CD4-positive, alpha-beta T cell treated with Interleukin-15 for 1 hour (primary cell): ENCODE data around the gene LUZP1.
A peak's percentile ranks its signal among the peaks of the same experiment; 100 is the strongest.

ENCODE experiments used
- DNase-seq: peaks from one replicate; pipeline ENCODE4 v3.0.0-alpha.2; 2020

LUZP1 gene

DNA sequence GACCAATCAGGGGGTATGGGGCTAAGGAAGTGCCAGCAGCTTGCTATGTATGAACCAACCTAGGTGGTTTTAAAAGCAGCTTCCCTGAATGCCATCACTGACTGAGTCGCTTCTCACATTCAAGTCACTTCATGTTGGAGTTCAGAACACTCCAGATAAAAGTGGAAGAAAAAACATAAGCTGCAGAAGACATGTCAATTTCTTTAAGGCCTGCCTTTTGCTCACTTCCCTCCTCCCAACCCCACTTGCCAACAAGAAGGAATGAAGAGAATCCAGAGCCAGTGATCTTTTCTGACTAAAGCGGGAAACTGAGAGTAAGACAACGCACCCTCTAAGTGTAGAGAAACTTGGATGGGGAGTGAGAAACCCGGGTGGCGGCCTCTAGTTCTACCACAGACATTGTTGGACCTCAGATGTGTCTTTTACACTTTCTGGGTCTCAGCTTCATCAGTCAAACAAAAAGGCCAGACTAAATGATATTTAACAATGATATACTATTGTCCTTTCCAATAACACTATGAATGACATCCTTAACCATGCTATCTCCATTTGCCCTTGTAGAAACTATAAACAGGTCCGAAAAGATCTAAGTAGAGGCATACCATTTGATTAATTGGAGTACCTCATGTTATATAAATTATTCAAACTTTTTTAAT, 54.1 kb downstream of the LUZP1 start:
- no peak for DNase-seq

- no peak for DNase-seq
Measured at GRCh38 chr1:23111600-23112535, 56.8 kb downstream of the LUZP1 start.

DNA sequence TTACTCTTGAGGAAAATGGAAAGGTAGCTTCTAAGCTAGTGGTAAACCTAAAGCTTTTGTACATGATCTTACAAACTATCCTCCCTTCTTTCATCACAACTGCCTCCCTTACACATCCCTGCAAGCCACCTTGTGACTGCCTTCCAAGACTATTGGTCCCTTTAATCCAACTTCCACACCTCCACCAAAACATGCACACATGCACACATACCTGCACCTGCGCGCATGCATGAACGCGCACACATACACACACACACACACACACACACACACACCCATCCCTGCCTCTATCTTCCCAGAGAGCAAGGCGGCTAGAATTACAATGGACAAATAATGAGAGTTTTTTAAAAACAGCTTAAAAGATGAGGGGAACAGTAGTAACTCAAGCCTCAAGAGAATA, 58.3 kb downstream of the LUZP1 start:
- DNase-seq = no peak

DNA sequence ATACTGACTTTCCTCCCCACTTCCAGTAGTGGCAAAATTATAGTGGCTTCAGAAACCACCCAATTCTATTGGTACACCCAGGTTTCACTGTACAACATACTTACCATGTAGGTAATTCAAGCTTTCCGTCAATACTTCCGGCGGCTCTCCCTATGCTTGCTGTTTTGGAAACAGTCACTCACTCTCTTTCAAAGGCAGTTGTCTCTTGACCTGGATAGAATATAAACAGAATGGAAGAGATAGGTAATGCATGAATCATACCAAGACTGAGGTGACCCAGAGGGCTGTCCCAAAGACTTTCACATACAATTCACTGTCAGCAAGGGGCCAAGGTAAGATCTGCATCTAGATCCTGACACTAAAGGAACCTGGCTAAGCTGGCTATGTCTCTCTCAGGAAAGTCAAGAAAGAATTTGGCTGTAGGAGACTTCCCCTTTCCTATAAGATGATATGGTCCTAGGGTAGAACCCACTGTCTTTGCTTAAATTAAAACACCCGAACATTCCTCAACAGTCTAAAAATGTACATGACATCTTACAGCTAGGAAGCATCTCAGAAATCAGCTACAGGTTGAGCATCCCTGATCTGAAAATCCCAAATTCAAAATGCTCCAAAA, 59.6 kb downstream of the LUZP1 start:
- no peak for DNase-seq

DNA sequence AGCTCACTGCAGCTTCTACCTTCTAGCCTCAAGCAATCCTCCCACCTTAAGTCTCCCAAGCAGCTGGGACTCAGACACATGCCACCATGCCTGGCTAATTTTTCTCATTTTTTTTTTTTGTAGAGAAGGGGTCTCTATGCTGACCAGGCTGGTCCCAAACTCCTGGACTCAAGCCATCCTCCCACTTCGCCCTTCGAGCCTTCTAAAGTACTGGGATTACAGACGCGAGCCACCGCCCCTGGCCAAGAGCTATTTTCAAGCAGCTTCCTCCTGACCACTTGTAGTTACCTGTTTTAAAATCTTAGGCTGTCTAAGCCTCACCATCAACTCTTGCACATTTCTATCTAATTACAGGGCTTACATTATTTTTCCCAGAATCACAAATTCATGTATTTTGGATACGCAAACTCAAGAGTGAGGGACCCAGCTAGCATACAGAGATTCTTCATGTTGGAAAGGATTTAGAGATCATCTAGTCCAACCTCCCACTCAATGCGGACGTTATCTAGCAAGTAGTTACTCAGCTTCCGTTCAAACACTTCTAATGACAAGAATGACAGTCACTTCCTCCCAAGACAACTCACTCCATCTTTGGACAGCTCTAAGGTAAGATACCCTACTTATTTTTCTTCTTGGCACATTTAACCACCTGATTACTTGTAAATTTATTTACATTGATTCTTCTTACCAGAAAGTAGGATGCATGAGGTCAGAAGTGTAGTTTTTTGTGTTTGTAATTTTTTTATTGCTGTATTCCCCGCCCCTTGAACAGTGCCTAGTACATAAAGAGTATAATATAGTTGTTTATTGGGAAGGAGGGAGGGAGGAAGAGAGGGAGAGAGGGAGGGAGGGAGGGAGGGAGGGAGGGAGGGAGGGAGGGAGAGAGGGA, 65.4 kb downstream of the LUZP1 start:
- no peak for DNase-seq

DNA sequence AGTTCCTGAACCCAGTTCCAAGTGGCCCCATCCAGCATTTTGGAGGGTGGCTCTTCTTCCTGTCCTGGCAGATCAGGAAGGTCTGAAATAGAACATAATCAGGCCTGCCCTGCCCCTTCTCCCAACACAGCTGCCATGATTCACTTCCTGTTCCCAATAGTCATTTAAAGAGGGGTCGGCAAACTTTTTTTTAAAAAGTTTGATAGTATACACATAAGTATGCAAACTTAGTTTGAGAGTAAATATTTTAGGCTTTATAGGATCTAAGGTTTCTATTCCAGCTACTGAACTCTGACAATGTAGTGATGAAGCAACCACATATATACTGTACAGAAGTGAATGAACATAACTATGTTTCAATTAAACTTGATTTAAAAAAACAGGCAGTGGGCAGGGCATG, 66.4 kb downstream of the LUZP1 start:
- no peak for DNase-seq

GRCh38 chr1:23101887-23102286, 66.8 kb downstream of the LUZP1 start:
- DNase-seq = no peak

GRCh38 chr1:23101101-23101827, 67.4 kb downstream of the LUZP1 start:
- no peak for DNase-seq

DNA sequence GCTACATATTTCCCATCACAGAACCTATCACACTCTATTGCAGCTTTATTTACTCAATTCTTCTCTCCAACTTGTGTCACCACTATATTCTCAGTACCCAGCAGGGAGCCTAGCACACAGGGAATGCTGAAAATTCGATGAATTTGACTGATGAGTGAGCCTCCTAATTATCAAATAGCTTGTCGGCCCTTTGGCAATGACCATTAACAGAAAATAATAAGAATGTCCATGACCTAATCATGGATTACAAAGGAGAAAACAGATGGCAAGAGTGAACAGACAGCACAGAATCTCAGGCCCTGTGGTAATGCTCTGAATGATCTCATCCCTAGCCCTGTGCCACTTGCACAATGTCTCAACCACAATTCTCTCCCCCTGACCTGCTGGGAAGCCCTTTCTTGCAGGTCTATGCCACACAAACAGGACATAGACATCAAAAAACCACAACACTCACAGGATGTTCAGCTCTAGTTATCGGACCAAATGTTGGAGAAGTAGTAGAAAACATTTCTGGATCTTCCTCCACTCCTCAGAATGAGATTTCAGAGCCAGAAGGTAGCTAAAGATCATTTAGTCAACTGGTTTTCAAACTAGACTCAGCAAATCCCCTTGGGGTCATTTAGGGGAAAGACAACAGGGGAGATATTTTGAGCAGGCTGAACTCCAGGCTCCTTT, 68.4 kb downstream of the LUZP1 start:
- DNase-seq = peak; percentile 52

DNA sequence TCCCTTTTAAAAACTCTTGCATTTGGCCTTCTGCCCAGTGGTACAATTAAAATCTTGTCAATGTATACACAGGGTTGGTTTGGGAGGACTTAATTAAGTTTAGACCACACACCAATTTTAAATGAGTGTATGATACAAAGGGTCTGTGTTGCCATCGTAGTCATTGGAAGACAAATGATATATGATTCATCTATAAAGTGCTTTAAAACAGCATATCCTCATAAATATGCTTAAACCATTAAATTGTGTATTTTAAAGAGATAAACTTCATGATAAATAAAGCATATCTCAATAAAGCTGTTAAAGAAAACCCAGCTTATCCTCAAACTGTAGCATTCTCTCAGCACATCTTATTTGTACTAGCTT, 69.5 kb downstream of the LUZP1 start:
- DNase-seq = no peak

DNA sequence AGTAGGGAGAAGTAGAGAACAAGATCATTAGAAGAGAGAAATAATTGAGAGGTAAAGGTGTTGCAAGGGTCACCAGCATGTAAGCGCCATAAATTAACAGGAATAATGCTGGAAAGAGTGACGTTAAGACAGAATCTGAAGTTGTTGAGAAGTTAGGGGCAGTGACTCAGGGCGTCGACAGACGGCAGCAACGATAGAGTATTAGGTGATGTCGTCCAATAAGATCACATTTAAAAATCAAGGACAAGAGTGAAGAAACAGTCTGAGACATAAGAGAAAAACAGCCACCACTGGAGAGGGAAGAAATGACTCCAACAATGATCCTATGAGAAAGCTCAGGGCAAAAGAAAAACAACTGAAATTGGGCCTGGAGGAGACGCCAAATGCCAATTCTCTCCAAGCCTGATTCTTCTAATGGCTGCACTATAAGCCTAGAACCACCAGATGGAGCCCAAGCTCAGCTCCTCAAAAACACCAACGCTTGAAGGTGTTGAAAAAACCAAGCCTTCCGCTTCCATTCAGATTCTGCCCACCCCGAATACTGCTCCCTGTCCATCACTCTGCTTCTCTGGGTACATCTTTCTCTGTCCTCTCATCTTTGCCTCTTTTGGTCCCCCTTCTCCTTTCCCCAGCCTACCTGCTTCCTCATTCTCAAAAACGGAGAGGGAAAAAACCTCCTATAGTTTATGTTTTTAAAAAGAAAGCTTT, 70.0 kb downstream of the LUZP1 start:
- DNase-seq = peak; percentile 63

DNA sequence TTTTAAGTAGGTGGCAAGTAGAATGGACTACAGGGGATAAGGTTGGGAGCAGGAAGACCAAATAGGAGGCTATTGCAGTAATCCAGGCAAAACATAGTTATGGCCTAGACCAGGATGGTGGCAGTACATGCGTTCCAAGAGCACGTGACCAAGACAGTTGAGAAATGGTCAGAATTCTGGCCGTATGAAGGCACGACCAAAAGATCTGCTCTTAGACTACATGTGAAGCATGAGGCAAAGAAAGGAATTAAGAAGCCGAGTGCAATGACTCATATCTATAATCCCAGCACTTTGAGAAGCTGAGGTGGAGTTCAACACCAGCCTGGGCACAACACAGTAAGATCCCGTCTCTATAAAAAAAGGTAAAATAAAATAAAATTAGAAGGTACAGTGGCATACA, 71.3 kb downstream of the LUZP1 start:
- no peak for DNase-seq

- DNase-seq = no peak
Measured at GRCh38 chr1:23092447-23092846, 76.2 kb downstream of the LUZP1 start.

DNA sequence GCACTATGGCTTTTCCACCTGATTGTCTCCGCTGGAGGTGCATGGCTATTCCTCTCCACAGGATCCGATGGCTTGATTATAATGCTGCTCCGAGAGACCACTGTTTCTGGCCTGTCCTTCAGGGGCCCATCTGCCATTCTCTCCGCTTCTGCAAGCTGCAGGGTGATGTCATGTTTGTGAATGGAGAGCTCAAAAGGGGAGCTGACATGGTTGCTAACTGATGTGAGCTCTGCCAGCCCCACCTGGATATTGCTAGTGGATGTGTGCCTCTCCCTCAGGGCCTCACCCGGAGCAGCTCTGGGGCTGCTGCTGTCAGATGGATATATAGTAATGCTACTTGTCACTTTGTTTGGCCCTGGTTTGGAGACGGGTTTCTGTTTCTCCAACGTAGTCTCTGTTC, 77.1 kb downstream of the LUZP1 start:
- DNase-seq = no peak

DNA sequence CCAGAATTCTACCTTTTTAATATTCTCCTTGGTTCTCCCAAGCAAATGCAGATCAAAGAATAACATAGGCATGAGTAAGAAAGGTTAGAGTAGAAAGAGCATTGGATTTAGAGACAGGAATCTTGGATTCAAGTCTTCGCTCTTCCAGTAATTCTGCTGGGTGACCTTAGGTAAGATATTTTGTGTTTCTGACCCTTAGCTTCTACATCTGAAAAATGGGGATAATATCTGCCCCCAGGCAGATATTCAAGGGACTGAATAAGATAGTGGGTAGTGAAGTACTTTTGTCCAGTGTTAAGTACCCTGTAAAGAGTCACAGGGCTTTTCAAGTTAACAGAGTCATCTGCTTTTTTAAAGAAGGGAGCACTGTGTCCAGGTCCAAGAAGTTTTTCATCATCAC, 78.6 kb downstream of the LUZP1 start:
- no peak for DNase-seq

GRCh38 chr1:23088027-23088426, 80.6 kb downstream of the LUZP1 start:
- DNase-seq = no peak

DNA sequence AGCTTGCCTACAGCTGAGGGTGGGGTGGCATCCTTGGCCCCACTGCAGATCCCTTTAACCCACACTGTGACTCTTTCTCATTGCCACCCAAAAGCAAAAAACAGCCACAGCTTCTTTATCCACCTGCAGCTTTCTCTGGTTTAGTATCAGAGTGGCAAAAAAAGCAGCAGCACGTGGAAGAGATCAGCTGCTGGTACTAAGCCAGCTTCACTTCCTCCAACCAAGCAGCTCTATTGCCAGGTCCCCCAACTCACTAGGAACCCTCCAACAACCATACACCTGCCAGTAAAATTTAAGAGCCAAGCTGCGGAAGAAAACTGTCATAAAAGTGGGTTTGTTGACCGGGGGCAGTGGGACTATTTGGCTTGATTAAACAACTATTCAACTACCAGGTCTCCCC, 83.0 kb downstream of the LUZP1 start:
- DNase-seq = no peak

- DNase-seq = no peak
Measured at GRCh38 chr1:23084880-23085279, 83.8 kb downstream of the LUZP1 start.

- no peak for DNase-seq
Measured at GRCh38 chr1:23083714-23084480, 84.8 kb downstream of the LUZP1 start.

DNA sequence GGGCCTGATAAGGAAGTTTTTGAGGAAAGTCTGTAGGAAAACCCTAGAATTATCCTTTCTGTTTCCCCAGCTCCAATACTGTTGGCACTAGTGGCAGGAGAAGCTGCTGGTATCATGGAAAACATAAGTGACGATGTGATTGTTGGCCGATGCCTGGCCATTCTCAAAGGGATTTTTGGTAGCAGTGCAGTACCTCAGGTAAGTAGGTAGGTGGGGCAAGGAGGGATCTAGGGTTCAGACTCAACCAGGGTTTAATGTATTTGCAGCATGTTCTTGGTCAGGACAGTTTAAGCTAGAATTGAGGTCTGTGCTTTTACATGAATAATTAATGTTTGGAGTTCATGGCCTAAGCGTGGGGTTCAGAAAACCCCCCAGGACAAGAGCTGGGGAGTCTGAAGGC, 87.3 kb downstream of the LUZP1 start:
- DNase-seq = no peak
